ENCODE measurements around the gene NACC1. TPM values are rescaled to one million over a fixed set of nuclear protein-coding genes. Genes with fewer than 3 reads are reported as not detected.

The NACC1 gene
- total RNA-seq, 3 donors from 2014 or later: 42.2 to 58.9 (median 54.1) TPM

GRCh38 chr19:13127811-13128575 lies 9.9 kb downstream of the NACC1 start:
- ATAC-seq: no peak
- intact Hi-C loops (cut with DNase I, micrococcal nuclease): no loop called here
- H3K9me3 ChIP-seq: no peaks in the 10 kb centered on the region
- no peaks in the 10 kb centered on the region for H3K4me1 ChIP-seq (ENCODE audit: low read depth)
- no peaks in the 10 kb centered on the region for H3K36me3 ChIP-seq (ENCODE audit: low read depth)
- DNase-seq: no peak
- TF ChIP-seq CTCF (IDR thresholded peaks at IDR 0.05): no peak
- H3K4me3 ChIP-seq: no peak overlapping the region

DNA sequence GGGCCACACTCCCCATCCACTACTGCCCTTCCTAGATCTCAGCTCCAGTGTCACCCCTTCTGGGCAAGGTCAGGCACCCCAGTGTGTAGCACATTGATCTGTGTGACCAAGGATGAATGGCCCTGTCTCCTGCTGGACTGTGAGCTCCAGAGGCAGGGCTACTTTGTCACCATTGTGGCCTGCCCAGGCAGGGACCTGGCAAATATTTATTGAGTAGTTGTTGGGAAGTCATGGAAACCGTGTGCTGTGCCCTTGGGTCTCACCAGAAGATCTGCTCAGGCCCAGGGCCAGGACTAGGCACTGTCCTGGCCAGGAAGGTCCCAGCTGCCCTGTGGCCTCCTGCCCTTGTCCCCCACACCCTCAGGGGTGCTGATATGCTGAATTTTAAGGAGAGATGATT lies 10.5 kb downstream of the NACC1 start:
- H3K4me1 ChIP-seq (ENCODE audit: low read depth): no peaks in the 10 kb centered on the region
- ATAC-seq: peak; percentile 18

GRCh38 chr19:13129384-13129783 lies 11.3 kb downstream of the NACC1 start:
- ATAC-seq (no peak), DNase-seq (no peak)
- Histone ChIP-seq H3K36me3 (ENCODE audit: low read depth) (no peaks in the 10 kb centered on the region), H3K9me3 (no peaks in the 10 kb centered on the region), H3K4me1 (ENCODE audit: low read depth) (no peaks in the 10 kb centered on the region), H3K4me3 (no peak overlapping the region)
- intact Hi-C loops (cut with DNase I, micrococcal nuclease): no loop called here
- TF ChIP-seq CTCF (IDR thresholded peaks at IDR 0.05): no peak

More for the DNA sequence above, 10.5 kb downstream of the NACC1 start:
- Histone ChIP-seq H3K9me3 (no peaks in the 10 kb centered on the region), H3K36me3 (ENCODE audit: low read depth) (no peaks in the 10 kb centered on the region), H3K4me3 (no peak overlapping the region)
- DNase-seq: no peak
- intact Hi-C loops (cut with DNase I, micrococcal nuclease): no loop called here
- no peak for TF ChIP-seq CTCF (IDR thresholded peaks at IDR 0.05)

- DNase-seq (no peak), ATAC-seq (peak; percentile 51)
- Histone ChIP-seq H3K4me1 (ENCODE audit: low read depth) (no peaks in the 10 kb centered on the region), H3K36me3 (ENCODE audit: low read depth) (no peaks in the 10 kb centered on the region), H3K9me3 (no peaks in the 10 kb centered on the region), H3K4me3 (no peak overlapping the region)
- no peak for TF ChIP-seq CTCF (IDR thresholded peaks at IDR 0.05)
- intact Hi-C loops (cut with DNase I, micrococcal nuclease): no loop called here
These were observed 12.9 kb downstream of the NACC1 start for GRCh38 chr19:13130886-13131490.

- intact Hi-C loops (cut with DNase I, micrococcal nuclease): no loop called here
- Histone ChIP-seq H3K9me3 (no peaks in the 10 kb centered on the region), H3K36me3 (ENCODE audit: low read depth) (no peaks in the 10 kb centered on the region), H3K4me1 (ENCODE audit: low read depth) (no peaks in the 10 kb centered on the region), H3K4me3 (no peak overlapping the region)
- TF ChIP-seq CTCF (IDR thresholded peaks at IDR 0.05): no peak
- no peak for DNase-seq
- no peak for ATAC-seq
These were observed 14.6 kb downstream of the NACC1 start for GRCh38 chr19:13132471-13133180.
